ENCODE measurements around the gene WDR11. TPM values are rescaled to one million over a fixed set of nuclear protein-coding genes. Genes with fewer than 3 reads are reported as not detected.

WDR11 gene
- total and polyA plus RNA-seq, 9 of the 15 experiments (the other 6 are each of a cell fraction or from before 2014, with no cell fraction given) = 12.4 to 50.7 (median 23.6) TPM

DNA sequence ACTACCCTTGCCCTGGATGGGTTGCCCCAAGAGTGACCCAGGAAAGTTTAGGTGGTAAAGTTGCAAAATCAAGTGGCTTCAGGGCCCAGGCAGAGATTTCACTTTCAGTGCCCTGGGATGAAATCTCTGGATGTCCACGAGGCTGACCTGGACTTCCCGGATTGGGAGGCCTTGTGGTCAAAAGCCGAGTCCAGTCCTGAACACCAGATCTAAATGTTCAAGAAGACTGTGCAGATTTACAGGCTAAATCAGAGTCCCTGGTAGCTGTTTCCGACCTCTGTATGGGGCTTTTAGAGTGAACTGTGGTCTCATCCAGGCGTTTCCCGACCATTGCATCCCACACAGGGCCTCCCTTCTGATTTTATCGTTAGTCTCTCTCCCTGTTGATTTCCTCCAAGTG is 95.3 kb downstream of the WDR11 start:
- intact Hi-C loops (cut with micrococcal nuclease) (loop anchor here (10.0 kb wide), 2 partner anchors 658 to 788 kb away; no protein-coding TSS in a partner anchor), in situ Hi-C loops (cut with MboI) (loop anchor here (10.0 to 25.0 kb wide), 2 partner anchors 788 to 966 kb away; no protein-coding TSS in a partner anchor)
- 0% methylated on average over 6 of the region's 7 CpGs for WGBS (ENCODE audit: insufficient coverage, low coverage, missing lambda C conversion rate)
- Histone ChIP-seq H3K9ac (ENCODE audit: insufficient read depth in 1 of 2, low read depth in 2 of 2, low read length in 2 of 2) (no peak overlapping the region), H4K20me1 (replicated peaks; ENCODE audit: control insufficient read depth, insufficient read depth, low read length) (no peaks in the 10 kb centered on the region), H2AFZ (ENCODE audit: low read depth, low read length) (no peak overlapping the region), H3K9me1 (ENCODE audit: control insufficient read depth, insufficient read depth, low read length) (no peaks in the 10 kb centered on the region), H3K27me3 (ENCODE audit: control insufficient read depth in 2 of 2, insufficient read depth in 2 of 2, low read length in 2 of 2) (peaks cover 2 to 24% of the 10 kb centered on the region in 2 experiments; a peak in 3 of 5 replicates), H3K4me2 (ENCODE audit: insufficient read depth, low read length) (no peak overlapping the region), H3K79me2 (ENCODE audit: control insufficient read depth, insufficient read depth, low read length) (no peaks in the 10 kb centered on the region), H3K9me3 (replicated peaks; ENCODE audit: control insufficient read depth, insufficient read depth, low read depth, low read length) (no peaks in the 10 kb centered on the region), H3K4me1 (replicated peaks in 1 of 2; ENCODE audit: control insufficient read depth in 2 of 2, insufficient read depth in 2 of 2, low read length in 2 of 2) (peaks cover 0 to 8% of the 10 kb centered on the region in 2 experiments; a peak in 2 of 5 replicates), H3K36me3 (ENCODE audit: control insufficient read depth, insufficient read depth, low read length) (no peaks in the 10 kb centered on the region), H3K27ac (ENCODE audit: extremely low read depth, low read depth, low read length) (no peak overlapping the region), H3K4me3 (no peak overlapping the region)
- ATAC-seq (no peak), DNase-seq (ENCODE audit: extremely low read depth in 1 of 4, low spot score in 3 of 4) (no peak), FAIRE-seq (no peak)
- TF ChIP-seq KLF1 (tag; IDR thresholded peaks at IDR 0.05) (no peak), TAF15 (IDR thresholded peaks at IDR 0.05; ENCODE audit: low read depth, low read length) (no peak), C11orf30 (IDR thresholded peaks at IDR 0.05; ENCODE audit: low read depth) (no peak), RBM25 (IDR thresholded peaks at IDR 0.05; ENCODE audit: low read depth, low read length, severe bottlenecking) (no peak), CBX2 (IDR thresholded peaks at IDR 0.05; ENCODE audit: insufficient read depth, low read length, poor library complexity, severe bottlenecking) (no peak), POLR2A (conservative IDR thresholded peaks at IDR 0.05) (no peak), MED1 (CRISPR knock-in tag; IDR thresholded peaks at IDR 0.05; ENCODE audit: borderline replicate concordance) (no peak), SP2 (IDR thresholded peaks at IDR 0.05; ENCODE audit: extremely low read depth, low read depth, low read length, poor library complexity, severe bottlenecking) (no peak), RFX1 (IDR thresholded peaks at IDR 0.05) (no peak), CHCHD3 (CRISPR knock-in tag; IDR thresholded peaks at IDR 0.05) (no peak), ZKSCAN3 (CRISPR knock-in tag; IDR thresholded peaks at IDR 0.05) (no peak), TAF7 (tag; IDR thresholded peaks at IDR 0.05) (no peak), ZFP36 (IDR thresholded peaks at IDR 0.05; ENCODE audit: low read depth, low read length, partially characterized antibody) (no peak), EWSR1 (IDR thresholded peaks at IDR 0.05; ENCODE audit: borderline replicate concordance, low read depth, partially characterized antibody) (no peak), RBM39 (optimal IDR thresholded peaks at IDR 0.05; ENCODE audit: low read depth, low read length) (no peak), ZNF589 (CRISPR knock-in tag; IDR thresholded peaks at IDR 0.05; ENCODE audit: low read depth) (no peak)
- TF ChIP-seq, protein P1, sequence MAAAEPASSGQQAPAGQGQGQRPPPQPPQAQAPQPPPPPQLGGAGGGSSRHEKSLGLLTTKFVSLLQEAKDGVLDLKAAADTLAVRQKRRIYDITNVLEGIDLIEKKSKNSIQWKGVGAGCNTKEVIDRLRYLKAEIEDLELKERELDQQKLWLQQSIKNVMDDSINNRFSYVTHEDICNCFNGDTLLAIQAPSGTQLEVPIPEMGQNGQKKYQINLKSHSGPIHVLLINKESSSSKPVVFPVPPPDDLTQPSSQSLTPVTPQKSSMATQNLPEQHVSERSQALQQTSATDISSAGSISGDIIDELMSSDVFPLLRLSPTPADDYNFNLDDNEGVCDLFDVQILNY (CRISPR knock-in tag; IDR thresholded peaks at IDR 0.05) = no peak
- ChIA-PET CTCF (ENCODE audit: low intra/inter-chr PET ratio) (no interaction called here), POLR2A (interaction anchor here (0.7 kb wide), 1 partner anchor 71 kb away, joined by 3 read pairs; no protein-coding TSS in a partner anchor)
- no TSS peak for BruUV-seq (replicated peaks)

All from K562 (cell line).